Measurements from ENCODE around the gene DAB1. TPM values are rescaled to one million over a fixed set of nuclear protein-coding genes. Genes with fewer than 3 reads are reported as not detected.

The DAB1 gene
- polyA plus RNA-seq, 1 experiment = 0.05 TPM

DNA sequence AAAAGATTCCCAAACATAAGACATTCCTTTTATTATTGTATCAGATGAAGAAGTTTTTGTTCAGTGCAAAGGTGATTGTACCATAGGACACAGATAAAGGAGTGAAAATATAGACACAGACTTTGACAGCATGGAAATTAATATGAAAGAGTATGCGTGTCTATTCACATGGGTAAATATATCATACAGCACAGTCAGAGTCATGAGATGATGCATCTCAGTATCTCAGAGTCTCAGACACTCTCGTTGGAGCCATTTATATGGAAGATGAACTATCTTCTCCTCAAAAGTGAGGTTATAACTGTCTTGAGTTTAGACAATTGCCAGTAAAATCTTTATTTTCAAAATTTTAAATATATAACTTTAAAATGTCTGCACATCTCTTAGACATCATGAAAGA is 299.7 kb downstream of the DAB1 start:
- H3K27ac ChIP-seq (ENCODE audit: low read depth, low read length) = no peak overlapping the region

DNA sequence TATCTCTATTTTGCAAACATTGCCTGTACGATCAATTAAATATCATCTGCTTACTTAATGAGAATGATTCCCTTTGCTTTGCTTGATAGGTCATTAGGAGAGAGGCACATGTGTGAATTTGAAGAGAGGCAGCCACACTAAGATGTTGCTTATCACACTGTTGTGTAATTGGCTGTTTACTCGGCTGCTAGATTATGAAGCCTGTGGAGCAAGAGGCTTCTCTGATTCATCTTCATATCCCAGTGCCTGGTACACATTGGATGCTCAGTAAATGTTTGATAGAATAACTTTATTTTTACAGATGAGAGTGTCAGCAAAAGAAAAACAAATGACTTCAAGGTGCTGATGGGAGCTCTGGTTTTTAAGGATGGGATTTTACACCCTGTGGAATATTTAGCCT is 301.8 kb downstream of the DAB1 start:
- ChIA-PET CTCF (no interaction called here), POLR2A (no interaction called here)
- Histone ChIP-seq H3K9me3 (ENCODE audit: control insufficient read depth, insufficient read depth, low read length) (no peaks in the 10 kb centered on the region), H3K27ac (ENCODE audit: low read depth, low read length) (no peak overlapping the region), H3K27me3 (ENCODE audit: control insufficient read depth, insufficient read depth, low read length) (no peaks in the 10 kb centered on the region), H3K4me3 (ENCODE audit: low read depth, low read length) (no peak overlapping the region)
- no peak for DNase-seq (ENCODE audit: low read depth, low spot score)
- TF ChIP-seq, protein P1, sequence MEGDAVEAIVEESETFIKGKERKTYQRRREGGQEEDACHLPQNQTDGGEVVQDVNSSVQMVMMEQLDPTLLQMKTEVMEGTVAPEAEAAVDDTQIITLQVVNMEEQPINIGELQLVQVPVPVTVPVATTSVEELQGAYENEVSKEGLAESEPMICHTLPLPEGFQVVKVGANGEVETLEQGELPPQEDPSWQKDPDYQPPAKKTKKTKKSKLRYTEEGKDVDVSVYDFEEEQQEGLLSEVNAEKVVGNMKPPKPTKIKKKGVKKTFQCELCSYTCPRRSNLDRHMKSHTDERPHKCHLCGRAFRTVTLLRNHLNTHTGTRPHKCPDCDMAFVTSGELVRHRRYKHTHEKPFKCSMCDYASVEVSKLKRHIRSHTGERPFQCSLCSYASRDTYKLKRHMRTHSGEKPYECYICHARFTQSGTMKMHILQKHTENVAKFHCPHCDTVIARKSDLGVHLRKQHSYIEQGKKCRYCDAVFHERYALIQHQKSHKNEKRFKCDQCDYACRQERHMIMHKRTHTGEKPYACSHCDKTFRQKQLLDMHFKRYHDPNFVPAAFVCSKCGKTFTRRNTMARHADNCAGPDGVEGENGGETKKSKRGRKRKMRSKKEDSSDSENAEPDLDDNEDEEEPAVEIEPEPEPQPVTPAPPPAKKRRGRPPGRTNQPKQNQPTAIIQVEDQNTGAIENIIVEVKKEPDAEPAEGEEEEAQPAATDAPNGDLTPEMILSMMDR (IDR thresholded peaks at IDR 0.05; ENCODE audit: low read depth, low read length) = no peak

More for the DNA sequence above, 299.7 kb downstream of the DAB1 start:
- ChIA-PET CTCF (no interaction called here), POLR2A (no interaction called here)
- Histone ChIP-seq H3K9me3 (ENCODE audit: control insufficient read depth, insufficient read depth, low read length) (no peaks in the 10 kb centered on the region), H3K4me3 (ENCODE audit: low read depth, low read length) (no peak overlapping the region), H3K27me3 (ENCODE audit: control insufficient read depth, insufficient read depth, low read length) (no peaks in the 10 kb centered on the region)
- TF ChIP-seq, protein P1 (IDR thresholded peaks at IDR 0.05; ENCODE audit: low read depth, low read length) = no peak
- DNase-seq (ENCODE audit: low read depth, low spot score) = no peak

DNA sequence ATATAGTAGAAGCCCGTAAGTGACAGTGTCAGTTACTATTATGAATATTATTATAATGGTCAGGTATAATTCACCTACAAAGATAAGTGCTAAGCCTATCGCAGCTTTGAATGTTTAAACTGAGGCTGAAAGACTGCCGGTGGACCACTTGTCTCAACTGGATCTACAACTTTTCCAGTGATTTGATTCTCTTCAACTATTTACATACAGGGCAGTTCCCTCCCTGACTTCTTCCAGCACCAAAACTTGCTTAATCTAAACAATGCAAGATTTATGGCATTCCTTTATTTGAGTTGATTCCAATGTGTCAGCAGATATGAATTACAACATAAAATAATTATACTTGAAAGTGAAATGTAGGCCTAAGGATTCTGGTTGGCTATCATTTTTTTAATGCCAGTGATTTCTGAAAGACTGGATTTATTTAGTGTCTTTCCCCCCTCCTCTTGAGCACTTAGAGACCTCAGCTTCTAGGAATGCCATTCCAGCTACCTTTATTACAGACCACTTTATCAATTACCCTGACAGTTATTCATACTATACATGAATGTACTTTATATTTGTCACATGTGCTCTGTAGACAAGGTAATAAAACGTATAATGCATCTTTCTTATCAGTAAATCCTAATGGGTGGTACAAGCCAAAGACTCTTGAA is 304.8 kb downstream of the DAB1 start:
- POLR2A ChIA-PET = no interaction called here

DNA sequence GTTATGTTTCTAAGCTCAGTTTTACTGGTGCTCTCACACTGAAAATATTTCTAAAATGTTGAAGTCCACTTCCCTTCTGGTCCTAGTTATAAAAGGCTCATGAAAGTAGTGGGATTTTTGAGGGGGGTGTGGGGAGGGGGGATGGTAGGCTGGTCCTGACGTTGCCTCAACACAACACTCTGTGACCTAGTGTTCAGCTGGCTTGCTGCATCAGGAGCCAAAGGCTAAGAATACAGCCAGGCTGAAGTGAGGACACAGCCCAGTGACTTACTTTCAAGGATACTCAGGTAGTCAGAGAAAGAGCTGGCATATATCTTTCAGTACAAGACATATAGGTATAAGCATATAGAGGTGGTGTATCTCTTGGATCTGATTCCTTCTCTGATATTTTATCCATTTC is 306.1 kb downstream of the DAB1 start:
- ChIA-PET CTCF (interaction anchor here (0.8 kb wide), 1 partner anchor 286 kb away, joined by 3 read pairs; no protein-coding TSS in a partner anchor), POLR2A (no interaction called here)
- H3K27ac ChIP-seq (ENCODE audit: low read depth, low read length) = no peak overlapping the region
- no peaks in the 10 kb centered on the region for H3K9me3 ChIP-seq (ENCODE audit: control insufficient read depth, insufficient read depth, low read length)
- no peaks in the 10 kb centered on the region for H3K27me3 ChIP-seq (ENCODE audit: control insufficient read depth, insufficient read depth, low read length)
- DNase-seq (ENCODE audit: low read depth, low spot score) = no peak
- H3K4me3 ChIP-seq (ENCODE audit: low read depth, low read length) = no peak overlapping the region
- TF ChIP-seq, protein P1 (IDR thresholded peaks at IDR 0.05; ENCODE audit: low read depth, low read length) = no peak

More for the DNA sequence above, 304.8 kb downstream of the DAB1 start:
- no peak overlapping the region for H3K27ac ChIP-seq (ENCODE audit: low read depth, low read length)
- H3K27me3 ChIP-seq (ENCODE audit: control insufficient read depth, insufficient read depth, low read length) = no peaks in the 10 kb centered on the region
- TF ChIP-seq, protein P1 (IDR thresholded peaks at IDR 0.05; ENCODE audit: low read depth, low read length) = no peak
- CTCF ChIA-PET = no interaction called here
- no peak for DNase-seq (ENCODE audit: low read depth, low spot score)
- H3K4me3 ChIP-seq (ENCODE audit: low read depth, low read length) = no peak overlapping the region
- no peaks in the 10 kb centered on the region for H3K9me3 ChIP-seq (ENCODE audit: control insufficient read depth, insufficient read depth, low read length)

DNA sequence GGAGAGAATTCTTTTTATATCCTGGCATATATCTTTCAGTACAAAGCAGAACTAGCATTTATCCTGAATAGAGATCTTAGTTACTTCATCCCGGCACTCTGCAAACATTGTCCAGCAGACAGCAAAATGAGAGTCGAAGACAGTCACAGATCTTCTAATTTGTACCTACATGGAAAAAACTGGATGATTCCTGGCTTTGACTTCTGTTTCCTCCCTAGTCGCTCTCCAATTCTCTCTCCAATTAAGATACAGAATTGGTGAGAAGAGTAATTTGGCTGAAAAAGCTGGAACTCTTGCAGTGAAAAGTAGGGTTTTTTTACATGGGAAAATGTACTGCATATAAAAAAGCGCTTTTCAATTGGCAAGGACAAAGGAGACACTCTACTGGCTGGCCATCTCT is 307.0 kb downstream of the DAB1 start:
- Histone ChIP-seq H3K27me3 (ENCODE audit: control insufficient read depth, insufficient read depth, low read length) (no peaks in the 10 kb centered on the region), H3K4me3 (ENCODE audit: low read depth, low read length) (no peak overlapping the region), H3K9me3 (ENCODE audit: control insufficient read depth, insufficient read depth, low read length) (no peaks in the 10 kb centered on the region), H3K27ac (ENCODE audit: low read depth, low read length) (no peak overlapping the region)
- no peak for DNase-seq (ENCODE audit: low read depth, low spot score)
- TF ChIP-seq, protein P1 (IDR thresholded peaks at IDR 0.05; ENCODE audit: low read depth, low read length) = no peak
- ChIA-PET CTCF (interaction anchor here (0.8 kb wide), 1 partner anchor 285 kb away, joined by 3 read pairs; no protein-coding TSS in a partner anchor), POLR2A (no interaction called here)
